ENCODE measurements around the gene BIRC6. TPM values are rescaled to one million over a fixed set of nuclear protein-coding genes. Genes with fewer than 3 reads are reported as not detected.
A peak's percentile ranks its signal among the peaks of the same experiment; 100 is the strongest.

The BIRC6 gene
- total and polyA plus RNA-seq, 2 of the 8 experiments (the other 6 are each of a cell fraction or from before 2014, with no cell fraction given), result 32.5 to 69.5 TPM

DNA sequence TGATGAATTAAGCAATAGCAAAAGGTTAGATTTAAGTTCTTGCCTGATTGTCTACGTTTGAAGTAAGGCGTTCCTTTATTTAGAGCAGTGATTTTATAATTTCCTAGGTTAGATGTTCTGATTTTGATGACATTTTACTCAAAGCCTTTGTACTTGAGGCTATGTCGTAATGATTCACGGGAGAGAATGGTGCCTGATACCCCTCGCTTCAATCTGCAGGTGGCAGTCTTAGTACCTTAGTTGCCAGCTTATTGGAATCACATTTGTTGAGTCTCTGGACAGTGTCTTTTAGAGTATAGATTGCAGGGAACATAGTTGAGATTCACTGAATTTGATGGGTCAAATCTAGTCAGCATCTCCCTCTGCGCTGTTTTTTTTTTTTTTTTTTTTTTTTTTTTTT, 89.5 kb downstream of the BIRC6 start:
- Histone ChIP-seq H3K79me2 (ENCODE audit: control insufficient read depth in 1 of 2, insufficient read depth in 2 of 2, low read length in 2 of 2) (no peaks in the 10 kb centered on the region), H3K27ac (ENCODE audit: low read depth, low read length) (no peak overlapping the region), H2AFZ (ENCODE audit: low read length) (no peak overlapping the region), H3K36me3 (ENCODE audit: control insufficient read depth in 2 of 4, insufficient read depth in 4 of 4, low read length in 3 of 4) (peaks cover 10 to 58% (median 27%) of the 10 kb centered on the region in 4 experiments), H2BK20ac (ENCODE audit: low read length) (no peak overlapping the region), H2BK15ac (ENCODE audit: low read length) (no peak overlapping the region), H3K4ac (replicated peaks; ENCODE audit: insufficient read length, low read depth, low read length) (no peak overlapping the region), H2AK5ac (ENCODE audit: low read depth, low read length) (no peak overlapping the region), H4K8ac (ENCODE audit: extremely low read depth, insufficient read depth, low read length) (no peak overlapping the region), H3K9ac (replicated peaks in 1 of 4; ENCODE audit: extremely low read depth in 1 of 4, low read depth in 3 of 4, low read length in 3 of 4) (no peak overlapping the region), H3K18ac (ENCODE audit: extremely low read depth, low read length) (no peak overlapping the region), H3K79me1 (ENCODE audit: low read depth, low read length) (no peaks in the 10 kb centered on the region), H2BK120ac (replicated peaks; ENCODE audit: low read depth, low read length) (no peak overlapping the region), H2BK5ac (ENCODE audit: low read depth, low read length) (no peak overlapping the region), H3K4me2 (ENCODE audit: insufficient read depth in 1 of 2, low read depth in 2 of 2, low read length in 2 of 2) (no peak overlapping the region), H4K91ac (replicated peaks; ENCODE audit: insufficient read length, low read length) (no peak overlapping the region), H2BK12ac (ENCODE audit: low read depth, low read length) (no peak overlapping the region), H3K9me3 (ENCODE audit: insufficient read depth in 2 of 2, low read depth in 1 of 2, low read length in 1 of 2) (no peaks in the 10 kb centered on the region), H3K27me3 (replicated peaks in 1 of 4; ENCODE audit: control insufficient read depth in 3 of 4, extremely low read depth in 1 of 4, insufficient read depth in 3 of 4, low read length in 3 of 4) (no peaks in the 10 kb centered on the region), H4K20me1 (replicated peaks in 1 of 2; ENCODE audit: control insufficient read depth in 1 of 2, insufficient read depth in 2 of 2, low read length in 2 of 2) (no peaks in the 10 kb centered on the region), H3K14ac (ENCODE audit: insufficient read length) (no peak overlapping the region), H3K23me2 (ENCODE audit: low read depth, low read length) (no peaks in the 10 kb centered on the region), H3K56ac (replicated peaks; ENCODE audit: insufficient read length, low read depth, low read length) (no peak overlapping the region), H3K4me3 (ENCODE audit: extremely low read depth in 1 of 4, insufficient read depth in 2 of 4, low read depth in 3 of 4, low read length in 4 of 4) (no peak overlapping the region), H3K23ac (ENCODE audit: insufficient read length) (no peak overlapping the region), H3K4me1 (replicated peaks in 1 of 4; ENCODE audit: control insufficient read depth in 3 of 4, insufficient read depth in 4 of 4, low read length in 3 of 4) (no peaks in the 10 kb centered on the region), H4K5ac (ENCODE audit: insufficient read length, low read depth, low read length) (no peak overlapping the region)
- WGBS, 2 experiments (ENCODE audit: extremely low coverage in 1 of 2, insufficient coverage in 1 of 2, insufficient read length in 1 of 2, insufficient replicate concordance in 2 of 2, low coverage in 1 of 2, low lambda C conversion rate in 2 of 2, missing lambda C conversion rate in 1 of 2), result 95% methylated on average over 6 of the region's 6 CpGs; no CpG with 5 or more reads in 1 of the 2 experiments
- ChIA-PET CTCF (ENCODE audit: partially characterized antibody) (no interaction called here), POLR2A (ENCODE audit: partially characterized antibody) (no interaction called here)
- DNase-seq (ENCODE audit: low read depth in 1 of 2, low spot score in 2 of 2), result no peak
- TF ChIP-seq MAFK (IDR thresholded peaks at IDR 0.05; ENCODE audit: low read depth, low read length), result no peak
- TF ChIP-seq CEBPB (IDR thresholded peaks at IDR 0.05; ENCODE audit: low read depth, low read length), result peak; percentile 40; the same call in 1 of the 2 replicates
- TF ChIP-seq RAD21 (IDR thresholded peaks at IDR 0.05 in 1 of 2, conservative IDR thresholded peaks at IDR 0.05 in 1 of 2; ENCODE audit: low read depth in 2 of 2, low read length in 2 of 2), result peak in 1 of 2 experiments; percentile 9; a peak in 1 of 4 replicates
- FAIRE-seq, result no peak

Data from H1 (cell line).